GM19395 (cell line): ENCODE results near the gene SLC38A11.

Source experiments
- ATAC-seq: cut with Tn5 transposase; IDR thresholded peaks from one replicate; pipeline ENCODE4 v1.9.1; 2021; ENCODE audit warnings: mild to moderate bottlenecking, moderate library complexity; ENCODE audit not compliant: unreplicated experiment

Gene SLC38A11

GRCh38 chr2:164972216-164972615 lies 16.9 kb upstream of the SLC38A11 start:
- ATAC-seq, result no peak

- ATAC-seq, result no peak
These were observed 14.8 kb upstream of the SLC38A11 start for GRCh38 chr2:164969909-164970690.

- no peak for ATAC-seq
These were observed 12.5 kb upstream of the SLC38A11 start for GRCh38 chr2:164967781-164968228.

- no peak for ATAC-seq
These were observed 12.0 kb upstream of the SLC38A11 start for GRCh38 chr2:164967361-164967760.

DNA sequence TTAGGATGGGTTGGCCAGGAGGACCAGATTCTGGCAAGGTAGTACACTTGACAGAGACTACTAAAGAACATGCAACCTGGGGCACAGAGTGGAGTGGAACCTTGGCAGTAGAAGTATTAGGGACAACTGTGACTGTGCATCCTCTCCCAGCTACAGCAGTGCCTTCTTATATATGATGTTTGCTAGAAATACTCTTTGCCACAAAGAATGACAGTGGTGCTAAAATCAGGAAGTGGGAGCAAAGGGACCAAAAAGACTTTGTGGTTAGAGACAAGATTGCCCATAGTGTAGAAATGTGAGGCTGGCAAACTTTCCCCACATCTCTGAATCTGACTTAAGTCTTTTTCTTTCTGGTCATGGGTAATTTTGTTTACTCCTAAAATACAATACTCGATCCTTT lies 9.4 kb upstream of the SLC38A11 start:
- ATAC-seq, result no peak

GRCh38 chr2:164960159-164960558 lies 4.8 kb upstream of the SLC38A11 start:
- ATAC-seq, result no peak

DNA sequence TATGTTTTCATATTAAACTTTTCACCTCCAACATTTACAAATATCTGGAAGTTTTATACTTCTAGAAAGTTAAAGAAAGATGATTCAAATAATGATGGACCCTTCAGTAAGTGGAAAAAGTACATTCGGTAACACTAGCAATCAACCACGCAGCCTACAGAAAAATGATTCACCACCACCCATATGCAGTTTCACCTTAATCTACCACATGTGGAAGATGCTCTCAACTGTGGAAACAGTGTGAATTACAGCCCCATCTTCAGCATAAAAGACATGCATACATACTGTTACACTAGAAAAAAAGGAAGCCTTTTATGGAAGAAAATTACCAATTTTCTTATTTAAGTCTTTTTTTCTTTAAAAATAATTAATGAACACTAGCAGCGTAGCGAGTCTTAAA lies 1.1 kb downstream of the SLC38A11 start:
- ATAC-seq, result no peak

DNA sequence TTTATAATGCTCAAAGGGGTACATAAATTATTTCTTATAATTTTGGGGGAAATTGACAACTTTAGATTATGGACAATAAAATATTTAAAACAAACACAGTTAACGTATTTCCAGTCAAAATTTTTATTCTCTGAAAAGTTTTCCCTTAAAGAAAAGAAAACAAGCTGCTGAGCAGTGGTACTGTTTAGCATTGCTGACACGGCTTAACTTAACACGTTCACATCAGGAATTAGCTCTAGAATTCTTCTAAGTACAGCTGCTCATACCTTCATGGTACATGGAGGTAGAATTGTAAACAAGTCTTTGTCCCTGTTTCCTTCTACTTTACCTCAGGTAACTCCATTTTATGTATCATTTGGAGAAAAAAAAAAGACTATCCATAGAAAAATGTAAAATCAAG lies 2.0 kb downstream of the SLC38A11 start:
- no peak for ATAC-seq

GRCh38 chr2:164952057-164952702 lies 3.1 kb downstream of the SLC38A11 start:
- ATAC-seq, result no peak

DNA sequence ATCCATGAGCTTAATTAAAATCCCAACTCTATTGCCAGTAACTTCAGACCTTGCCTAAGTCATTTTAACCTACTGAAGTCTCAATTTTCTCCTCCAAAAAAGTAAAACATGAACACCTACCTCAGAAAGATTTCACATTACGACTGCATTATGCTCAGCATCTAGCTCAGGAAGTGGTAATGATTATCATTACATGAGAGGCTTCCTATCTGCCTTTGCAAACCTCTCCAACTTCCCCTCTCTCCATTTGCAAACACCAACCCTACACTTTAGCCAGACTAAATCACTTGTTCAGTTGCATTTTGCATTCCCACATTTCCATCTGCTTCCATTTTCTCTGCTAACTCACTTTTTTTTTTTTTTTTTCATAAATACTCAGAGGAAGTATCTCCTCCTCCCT lies 6.8 kb downstream of the SLC38A11 start:
- no peak for ATAC-seq

DNA sequence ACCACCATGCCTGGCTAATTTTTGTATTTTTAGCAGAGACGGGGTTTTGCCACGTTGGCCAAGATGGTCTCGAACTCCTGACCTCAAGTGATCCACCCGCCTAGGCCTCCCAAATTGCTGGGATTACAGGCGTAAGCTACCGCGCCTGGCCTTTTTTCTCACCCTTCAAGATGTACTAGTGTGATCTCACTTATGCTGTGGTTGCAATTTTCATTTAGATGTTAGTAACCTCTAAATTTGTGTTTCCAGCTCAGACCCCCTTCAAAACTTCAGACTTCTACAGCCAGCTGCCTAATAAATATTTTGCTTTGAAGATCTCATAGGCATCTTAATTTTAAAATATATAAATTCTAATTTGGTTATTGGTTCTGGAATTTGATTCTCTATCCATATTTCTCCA lies 8.0 kb downstream of the SLC38A11 start:
- ATAC-seq, result no peak

GRCh38 chr2:164943289-164943688 lies 12.0 kb downstream of the SLC38A11 start:
- ATAC-seq, result no peak

DNA sequence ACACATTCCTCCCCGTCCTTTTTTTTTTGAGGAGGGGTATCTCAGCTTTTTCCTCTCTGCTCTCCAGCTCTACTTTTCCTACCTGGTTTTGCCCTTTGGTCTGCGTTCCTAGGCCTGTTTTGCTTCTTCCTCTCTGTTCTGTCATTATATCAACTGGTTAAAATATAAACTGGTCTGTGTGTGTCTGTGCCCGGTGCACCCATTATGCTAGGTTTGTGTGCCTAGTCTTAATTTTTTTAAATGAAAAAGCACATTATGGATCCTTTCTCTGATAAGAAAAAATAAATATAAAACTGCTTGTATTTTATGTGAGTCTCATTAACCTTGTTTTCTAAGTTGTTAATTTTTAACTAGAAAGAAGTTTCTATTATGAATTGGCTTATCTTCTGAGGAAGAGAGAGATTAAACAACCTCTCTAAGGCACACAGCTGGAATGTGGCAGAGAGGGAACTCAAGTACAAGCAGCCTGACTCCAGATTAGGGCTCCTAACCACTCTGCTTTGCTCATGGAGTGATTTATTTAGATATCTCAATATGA lies 17.4 kb downstream of the SLC38A11 start:
- ATAC-seq, result no peak

- no peak for ATAC-seq
These were observed 19.9 kb downstream of the SLC38A11 start for GRCh38 chr2:164935118-164936101.

DNA sequence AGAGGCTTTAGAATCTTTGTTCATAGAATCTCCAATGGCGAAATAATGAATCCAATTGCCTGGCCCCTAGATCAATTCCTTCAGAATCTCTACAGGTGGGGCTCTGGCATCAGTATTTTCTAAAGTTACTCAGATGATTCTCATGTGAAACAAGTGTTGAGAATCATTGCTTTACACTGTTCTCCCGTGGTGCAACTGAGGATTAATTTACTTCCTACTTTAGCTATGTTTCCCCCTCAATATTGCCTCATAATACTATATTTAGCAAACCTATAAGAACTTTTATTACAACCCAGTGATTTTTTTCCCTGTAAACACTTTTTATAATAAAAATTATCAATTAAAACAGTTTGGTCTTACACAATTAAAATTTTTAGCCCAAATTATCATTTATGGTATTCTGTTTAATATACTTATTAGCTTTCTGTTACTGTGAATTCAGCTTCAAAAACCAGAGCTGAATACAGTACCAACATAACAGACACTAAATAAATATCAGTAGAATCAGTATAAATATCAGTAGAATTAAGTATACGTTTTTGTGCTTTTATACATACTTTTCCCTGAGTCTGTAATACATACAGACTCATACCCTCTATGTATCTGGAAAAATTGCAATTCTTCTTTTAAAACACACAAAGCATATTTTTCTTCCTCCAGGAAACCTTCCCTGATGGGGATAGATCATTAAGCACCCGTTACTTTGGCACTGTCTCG lies 20.8 kb downstream of the SLC38A11 start:
- no peak for ATAC-seq

- no peak for ATAC-seq
These were observed 21.6 kb downstream of the SLC38A11 start for GRCh38 chr2:164933671-164934189.

DNA sequence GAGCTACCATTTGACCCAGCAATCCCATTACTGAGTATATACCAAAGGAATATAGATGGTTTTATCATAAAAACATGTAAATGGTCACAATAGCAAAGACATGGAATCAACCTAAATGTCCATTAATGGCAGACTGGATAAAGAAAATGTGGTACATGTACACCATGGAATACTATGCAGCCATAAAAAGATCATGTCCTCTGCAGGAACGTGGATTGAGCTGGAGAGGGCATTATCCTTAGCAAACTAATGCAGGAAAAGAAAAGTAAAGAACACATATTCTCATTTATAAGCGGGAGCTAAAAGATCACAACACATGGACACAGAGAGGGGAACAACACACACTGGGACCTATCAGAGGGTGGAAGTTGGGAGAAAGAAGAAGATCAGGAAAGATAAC lies 22.9 kb downstream of the SLC38A11 start:
- no peak for ATAC-seq

DNA sequence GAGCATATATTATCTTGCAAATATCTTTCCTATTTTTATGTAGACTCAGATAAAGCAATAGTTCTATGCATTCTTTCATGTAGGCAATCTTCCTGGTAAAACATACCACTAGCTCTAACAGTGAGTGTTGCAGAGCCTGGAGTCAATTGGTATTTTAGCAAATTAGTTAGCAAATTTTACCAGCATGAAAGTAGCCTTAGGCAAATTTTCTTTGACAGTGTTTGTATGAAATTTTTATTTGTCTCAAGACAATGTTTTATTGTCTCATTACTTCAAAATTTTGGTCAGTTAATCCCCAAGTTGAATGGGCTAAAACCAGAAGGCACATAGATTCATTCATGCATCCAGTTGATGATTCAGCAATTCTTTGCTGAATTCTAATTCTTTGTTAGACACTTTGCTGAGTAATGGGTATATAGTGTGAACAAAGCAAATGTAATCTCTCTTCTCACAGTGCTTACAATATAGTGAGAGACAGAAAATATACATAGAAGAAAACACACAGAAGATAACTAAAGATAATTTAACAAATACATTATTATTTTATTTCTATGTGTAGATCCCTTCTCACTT lies 27.1 kb downstream of the SLC38A11 start:
- no peak for ATAC-seq

- no peak for ATAC-seq
These were observed 33.2 kb downstream of the SLC38A11 start for GRCh38 chr2:164922134-164922533.

DNA sequence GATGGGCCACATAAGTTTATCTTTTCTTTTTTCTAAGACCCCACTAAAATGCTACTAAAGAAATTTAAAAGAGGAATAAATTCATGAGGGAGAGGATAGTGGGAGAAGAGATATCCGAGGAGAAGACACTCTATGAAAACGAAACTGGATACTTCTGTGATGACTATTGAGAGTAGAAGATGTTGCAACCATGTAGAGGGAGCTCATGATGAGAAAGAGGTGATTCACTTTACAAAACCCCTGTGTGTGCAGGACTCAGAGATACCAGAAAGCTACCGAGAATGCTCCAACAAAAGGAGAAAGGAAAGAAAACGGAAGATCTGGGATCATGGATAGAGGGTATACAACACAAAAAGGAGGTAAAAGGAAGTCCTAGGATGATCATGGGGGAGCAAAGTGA lies 34.9 kb downstream of the SLC38A11 start:
- ATAC-seq, result no peak
